Sigmoid colon (tissue), 7 donors: ENCODE measurements around the gene ZAP70. TPM values are rescaled to one million over a fixed set of nuclear protein-coding genes. Genes with fewer than 3 reads are reported as not detected.

ENCODE experiments used
- DNase-seq: peaks from one replicate; pipeline ENCODE4 v3.0.0-alpha.2; 2019
- H3K27ac ChIP-seq, 4 donors: fragments of 200-600 bp; sonication (generic); one replicate each; pipeline ENCODE4 v1.5.1; 2016 to 2019; ENCODE audit warnings: mild to moderate bottlenecking in 1 of 4
- H3K27me3 ChIP-seq, 3 donors: fragments of 200-600 bp; sonication (generic); one replicate each; pipeline ENCODE4 v1.5.1; 2019; ENCODE audit warnings: mild to moderate bottlenecking in 1 of 3
- H3K36me3 ChIP-seq, 4 donors: fragments of 200-600 bp; sonication (generic); one replicate each; pipeline ENCODE4 v1.5.1; 2016 to 2019
- H3K4me1 ChIP-seq, 4 donors: fragments of 200-600 bp; sonication (generic); one replicate each; pipeline ENCODE4 v1.5.1; 2017 to 2019
- H3K4me3 ChIP-seq, 4 donors: fragments of 200-600 bp; sonication (generic); one replicate each; pipeline ENCODE4 v1.5.1; 2017 to 2019; ENCODE audit warnings: mild to moderate bottlenecking in 2 of 4, moderate library complexity in 1 of 4
- H3K9me3 ChIP-seq, 4 donors: fragments of 200-600 bp in 3 of 4; sonication (generic) in 3 of 4; one replicate each; pipeline versions ENCODE4 v1.5.1 to v1.6.1; 2013 to 2019
- EP300 ChIP-seq, 4 donors: sonication (generic); formaldehyde crosslinking; IDR thresholded peaks; one replicate each; pipeline ENCODE4 v1.6.1; 2017; ENCODE audit warnings: antibody characterized with exemption in 4 of 4
- POLR2A ChIP-seq, 2 donors: fragments of 450-650 bp; IDR thresholded peaks; one replicate each; pipeline ENCODE4 v1.6.1; 2016; ENCODE audit warnings: antibody characterized with exemption in 2 of 2, mild to moderate bottlenecking in 2 of 2, moderate library complexity in 2 of 2
- POLR2AphosphoS5 ChIP-seq, 4 donors: sonication (generic); formaldehyde crosslinking; IDR thresholded peaks; one replicate each; pipeline ENCODE4 v1.6.1; 2017; ENCODE audit warnings: antibody characterized with exemption in 4 of 4
- WGBS, 2 donors: extraction: QIAGEN DNeasy Blood & Tissue Kit; methylation state at CpG; one replicate each; pipeline ENCODE4 v1.1.7; 2013; 5-methylcytosine and 5-hydroxymethylcytosine counted together
- intact Hi-C: fragments of 100-400 bp; cut with DNase I; formaldehyde crosslinking; loops from one replicate; pipeline ENCODE4 v1.15.1; 2023
- polyA plus RNA-seq, 3 donors: library from polyadenylated mRNA; stranded (reverse); fragments of 200-250 nt; gene quantifications; one replicate each; pipeline ENCODE4 v1.2.3, GENCODE V29; 2013
- total RNA-seq, 4 donors: library from RNA; depleted of rRNA; stranded (reverse); fragments of >200 nt; gene quantifications; one replicate each; pipeline ENCODE4 v1.1.0, GENCODE V29; 2016
- TF ChIP-seq, protein P1 (sequence below), 4 experiments: fragments of 450-650 bp in 3 of 4; fragments of 200-600 bp in 1 of 4; IDR thresholded peaks; one replicate each; pipeline ENCODE4 v1.5.1; 2016 to 2019; ENCODE audit warnings: antibody characterized with exemption in 4 of 4, mild to moderate bottlenecking in 3 of 4, moderate library complexity in 2 of 4
- donor health status: healthy with polysubstance abuse.
- donor health status: Bipolar disorder and iron deficiency.
- donor health status: healthy.

The ZAP70 gene
- total and polyA plus RNA-seq, 7 donors = 1.3 to 28.0 (median 2.5) TPM; not detected in 2

DNA sequence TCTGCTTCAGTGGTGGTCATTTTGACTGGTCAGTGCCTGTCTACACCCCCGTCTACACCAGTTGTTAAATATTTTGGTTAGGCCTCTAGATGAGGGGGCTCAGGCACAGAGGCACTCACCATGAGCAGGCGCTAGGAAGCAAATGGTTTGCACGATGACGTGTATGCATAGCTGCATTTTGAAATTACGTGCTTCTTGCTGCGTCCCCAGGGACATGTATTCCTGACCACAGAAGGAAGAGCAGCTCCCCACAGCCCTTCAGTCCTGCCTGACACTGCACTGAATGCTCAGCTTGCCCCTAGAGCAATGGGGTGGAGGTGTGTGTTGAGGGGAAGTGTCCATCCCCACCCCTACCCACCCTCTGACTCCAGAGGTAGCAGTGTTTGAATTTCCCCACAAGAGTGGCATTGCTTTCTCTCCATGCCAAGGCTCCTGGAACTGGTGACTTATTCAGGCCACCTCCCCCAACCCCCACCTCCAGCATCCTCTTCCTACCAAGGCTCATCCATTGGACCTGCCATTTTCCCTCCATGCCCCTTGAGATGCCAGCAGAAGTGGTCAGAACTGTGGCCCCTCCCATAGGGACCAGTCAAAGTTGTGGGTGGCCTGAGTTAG, 11.4 kb upstream of the ZAP70 start:
- Histone ChIP-seq H3K27me3 (no peaks in the 10 kb centered on the region), H3K4me3 (no peak overlapping the region), H3K36me3 (no peaks in the 10 kb centered on the region), H3K9me3 (no peaks in the 10 kb centered on the region), H3K27ac (no peak overlapping the region), H3K4me1 (peaks cover 0 to 3% (median 0%) of the 10 kb centered on the region in 4 donors)
- 88 to 94% methylated on average over 6 of the region's 6 CpGs for WGBS, 2 donors
- intact Hi-C loops = no loop called here
- no peak for DNase-seq
- TF ChIP-seq POLR2A (IDR thresholded peaks at IDR 0.05) (no peak), POLR2AphosphoS5 (IDR thresholded peaks at IDR 0.05) (no peak), EP300 (IDR thresholded peaks at IDR 0.05) (no peak)
- TF ChIP-seq, protein P1, sequence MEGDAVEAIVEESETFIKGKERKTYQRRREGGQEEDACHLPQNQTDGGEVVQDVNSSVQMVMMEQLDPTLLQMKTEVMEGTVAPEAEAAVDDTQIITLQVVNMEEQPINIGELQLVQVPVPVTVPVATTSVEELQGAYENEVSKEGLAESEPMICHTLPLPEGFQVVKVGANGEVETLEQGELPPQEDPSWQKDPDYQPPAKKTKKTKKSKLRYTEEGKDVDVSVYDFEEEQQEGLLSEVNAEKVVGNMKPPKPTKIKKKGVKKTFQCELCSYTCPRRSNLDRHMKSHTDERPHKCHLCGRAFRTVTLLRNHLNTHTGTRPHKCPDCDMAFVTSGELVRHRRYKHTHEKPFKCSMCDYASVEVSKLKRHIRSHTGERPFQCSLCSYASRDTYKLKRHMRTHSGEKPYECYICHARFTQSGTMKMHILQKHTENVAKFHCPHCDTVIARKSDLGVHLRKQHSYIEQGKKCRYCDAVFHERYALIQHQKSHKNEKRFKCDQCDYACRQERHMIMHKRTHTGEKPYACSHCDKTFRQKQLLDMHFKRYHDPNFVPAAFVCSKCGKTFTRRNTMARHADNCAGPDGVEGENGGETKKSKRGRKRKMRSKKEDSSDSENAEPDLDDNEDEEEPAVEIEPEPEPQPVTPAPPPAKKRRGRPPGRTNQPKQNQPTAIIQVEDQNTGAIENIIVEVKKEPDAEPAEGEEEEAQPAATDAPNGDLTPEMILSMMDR (IDR thresholded peaks at IDR 0.05) = no peak

DNA sequence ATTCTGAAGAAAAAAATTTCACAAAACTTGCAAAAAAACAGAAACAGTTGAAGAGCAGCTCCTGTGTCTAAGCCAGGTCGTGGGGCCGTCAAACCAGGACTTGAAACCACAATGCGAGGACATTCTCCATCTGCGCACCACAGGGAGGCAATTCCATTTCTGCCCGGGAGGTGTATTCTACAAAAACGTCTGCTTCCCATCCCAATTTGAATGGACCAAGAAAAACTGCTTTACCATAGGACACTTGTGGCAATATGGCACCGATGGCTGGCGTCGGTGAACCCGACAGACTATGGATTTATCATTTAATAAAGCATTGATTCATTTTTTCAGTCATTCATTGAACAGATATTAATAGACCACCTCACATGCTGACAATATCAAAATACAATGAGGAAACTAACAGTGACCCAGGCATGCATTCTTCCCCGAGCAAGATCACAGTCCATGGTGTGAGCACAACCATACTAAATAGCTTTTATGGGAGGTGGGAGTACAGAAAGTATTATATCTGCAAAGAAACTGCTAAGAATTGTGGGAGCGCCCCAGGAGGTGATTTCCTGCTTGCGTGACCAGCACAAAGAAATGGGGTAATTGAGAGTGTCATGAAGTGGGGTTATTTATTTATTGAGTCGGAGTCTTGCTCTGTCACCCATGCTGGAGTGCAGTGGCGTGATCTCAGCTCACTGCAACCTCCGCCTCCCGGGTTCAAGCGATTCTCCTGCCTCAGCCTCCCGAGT, 10.5 kb upstream of the ZAP70 start:
- 94% methylated on average over 19 of the region's 19 CpGs for WGBS, 2 donors

DNA sequence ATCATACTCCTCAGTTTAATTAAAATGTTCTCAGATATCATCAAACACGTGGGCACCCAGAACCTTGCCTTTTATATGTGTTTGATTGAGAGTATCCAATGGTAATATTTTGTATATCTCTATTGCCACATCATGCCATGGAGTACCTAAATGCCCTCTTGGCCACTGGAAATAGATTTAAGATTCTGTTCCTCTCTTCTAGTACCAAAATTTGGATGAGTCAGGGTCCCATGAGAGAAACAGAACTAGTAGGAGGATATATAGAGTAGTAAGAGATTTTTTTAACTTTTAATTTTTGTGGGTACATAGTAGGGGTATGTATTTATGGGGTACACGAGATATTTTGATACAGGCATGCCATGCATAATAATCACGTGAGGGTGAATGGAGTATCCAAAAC, 9.6 kb upstream of the ZAP70 start:
- Histone ChIP-seq H3K4me1 (no peaks in the 10 kb centered on the region), H3K9me3 (no peaks in the 10 kb centered on the region), H3K27ac (no peak overlapping the region), H3K4me3 (no peak overlapping the region), H3K36me3 (no peaks in the 10 kb centered on the region), H3K27me3 (no peaks in the 10 kb centered on the region)
- TF ChIP-seq, protein P1 (IDR thresholded peaks at IDR 0.05) = no peak
- TF ChIP-seq POLR2A (IDR thresholded peaks at IDR 0.05) = no peak
- no peak for TF ChIP-seq EP300 (IDR thresholded peaks at IDR 0.05)
- no peak for TF ChIP-seq POLR2AphosphoS5 (IDR thresholded peaks at IDR 0.05)
- 74 to 91% methylated on average over 3 of the region's 3 CpGs for WGBS, 2 donors
- no peak for DNase-seq
- intact Hi-C loops = no loop called here

More for the DNA sequence above, 10.5 kb upstream of the ZAP70 start:
- H3K4me3 ChIP-seq = no peak overlapping the region
- DNase-seq = no peak
- TF ChIP-seq EP300 (IDR thresholded peaks at IDR 0.05) (no peak), POLR2A (IDR thresholded peaks at IDR 0.05) (no peak), POLR2AphosphoS5 (IDR thresholded peaks at IDR 0.05) (no peak)
- TF ChIP-seq, protein P1 (IDR thresholded peaks at IDR 0.05) = no peak
- H3K27ac ChIP-seq = no peak overlapping the region
- no peaks in the 10 kb centered on the region for H3K4me1 ChIP-seq
- H3K9me3 ChIP-seq = no peaks in the 10 kb centered on the region
- no peaks in the 10 kb centered on the region for H3K27me3 ChIP-seq
- intact Hi-C loops = no loop called here
- H3K36me3 ChIP-seq = no peaks in the 10 kb centered on the region

DNA sequence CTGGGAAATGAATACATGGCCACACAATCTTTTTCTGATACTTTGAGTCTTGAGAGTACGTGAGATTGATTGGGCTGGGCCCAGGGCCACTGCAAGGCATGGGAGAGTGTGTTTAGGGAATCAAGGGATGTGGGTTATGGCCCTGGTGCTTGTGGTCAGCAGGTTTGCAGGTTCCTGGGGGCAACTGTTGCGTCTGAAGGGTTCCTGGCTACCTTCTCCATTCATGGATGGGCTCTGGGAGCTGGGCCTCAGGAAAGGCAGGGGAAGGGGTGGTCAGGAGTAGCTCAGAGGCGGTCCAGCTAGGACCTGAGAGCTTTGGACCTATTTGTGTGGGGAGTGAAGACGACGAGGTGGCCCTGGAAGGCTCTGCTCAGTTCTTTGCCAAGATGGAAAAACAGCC, 8.4 kb upstream of the ZAP70 start:
- no peaks in the 10 kb centered on the region for H3K4me1 ChIP-seq
- WGBS, 2 donors = 96 to 97% methylated on average over 5 of the region's 5 CpGs
- TF ChIP-seq, protein P1 (IDR thresholded peaks at IDR 0.05) = no peak
- no peak for TF ChIP-seq POLR2AphosphoS5 (IDR thresholded peaks at IDR 0.05)
- no peak for TF ChIP-seq POLR2A (IDR thresholded peaks at IDR 0.05)
- no peak for TF ChIP-seq EP300 (IDR thresholded peaks at IDR 0.05)
- no peaks in the 10 kb centered on the region for H3K36me3 ChIP-seq
- intact Hi-C loops = no loop called here
- H3K9me3 ChIP-seq = no peaks in the 10 kb centered on the region
- H3K27me3 ChIP-seq = no peaks in the 10 kb centered on the region
- no peak overlapping the region for H3K27ac ChIP-seq
- no peak for DNase-seq
- no peak overlapping the region for H3K4me3 ChIP-seq
